HepG2 (cell line): ENCODE results near the gene PMS1. TPM values are rescaled to one million over a fixed set of nuclear protein-coding genes. Genes with fewer than 3 reads are reported as not detected.
"Not testable (repeated sequence)": the region's sequence is repeated elsewhere in the genome, so short reads cannot be mapped to it uniquely, and the experiment has no call there.

Experiments
- ATAC-seq: fragments of 200-7000 bp; cut with Tn5 transposase; 3 replicates; pipeline ENCODE4 v1.9.1; 2020; ENCODE audit warnings: mild to moderate bottlenecking, moderate library complexity
- BruUV-seq: library from RNA; stranded (reverse); fragments of 400-500 nt; replicated peaks from 2 replicates; lab custom pipeline; 2021; lab: Mats Ljungman, UMichigan
- CTCF ChIA-PET: fragments of 300-600 bp; formaldehyde crosslinking; extraction: SDS; loops from one replicate; lab custom pipeline; 2021; ENCODE audit warnings: low total read pairs, inconsistent platforms, low intra/inter-chr PET ratio; lab: Yijun Ruan, JAX
- POLR2A ChIA-PET: fragments of 350-600 bp; sonication (Branson Sonifier 250); formaldehyde crosslinking; loops from one replicate; lab custom pipeline; 2020; ENCODE audit warnings: antibody characterized with exemption, inconsistent platforms; lab: Yijun Ruan, JAX
- DNase-seq: peaks from one replicate; pipeline ENCODE4 v3.0.0-alpha.2; 2015; ENCODE audit warnings: low spot score
- FAIRE-seq: peaks from 3 replicates; lab custom pipeline; 2011; peaks lifted over from hg19 to GRCh38; lab: Jason Lieb, UNC
- H2AFZ ChIP-seq: one replicate; pipeline ENCODE4 v1.6.1; 2011; ENCODE audit warnings: low read length, inconsistent platforms
- H3K27ac ChIP-seq: fragments of 300-600 bp; 3 replicates; pipeline ENCODE4 v1.8.0; 2011; ENCODE audit warnings: mixed run types, mild to moderate bottlenecking, mixed read lengths, low read length, inconsistent platforms; ENCODE audit not compliant: insufficient read depth; ENCODE audit errors: extremely low read length
- H3K27me3 ChIP-seq, 2 experiments: fragments of 200-600 bp in 1 of 2; 2 replicates in 1 of 2; 3 replicates in 1 of 2; pipeline versions ENCODE4 v1.6.0 to v1.8.0; 2011; ENCODE audit warnings: low read length in 2 of 2, mild to moderate bottlenecking in 2 of 2, moderate library complexity in 2 of 2, inconsistent platforms in 1 of 2; ENCODE audit not compliant: insufficient read depth in 2 of 2, control insufficient read depth in 1 of 2
- H3K36me3 ChIP-seq, 2 experiments: fragments of 200-600 bp in 1 of 2; replicated peaks in 1 of 2; 2 replicates in 1 of 2; 3 replicates in 1 of 2; pipeline versions ENCODE4 v1.5.1 to v1.8.0; 2011; ENCODE audit warnings: low read length in 2 of 2, inconsistent platforms in 1 of 2; ENCODE audit not compliant: insufficient read depth in 2 of 2, control insufficient read depth in 1 of 2
- H3K4me1 ChIP-seq: 2 replicates; pipeline ENCODE4 v1.5.1; 2012; ENCODE audit warnings: low read length, inconsistent platforms; ENCODE audit not compliant: insufficient read depth
- H3K4me2 ChIP-seq: 2 replicates; pipeline ENCODE4 v1.6.0; 2011; ENCODE audit warnings: low read depth, low read length, inconsistent platforms
- H3K4me3 ChIP-seq, 3 experiments: fragments of 200-600 bp in 1 of 3; sonication (generic), shearing (Covaris generic) in 1 of 3; replicated peaks in 1 of 3; 2 replicates each; pipeline ENCODE4 v1.5.1; 2011 to 2016; ENCODE audit warnings: low read length in 3 of 3, inconsistent platforms in 2 of 3, low read depth in 2 of 3, mild to moderate bottlenecking in 2 of 3, control low read depth in 1 of 3, mixed read lengths in 1 of 3; ENCODE audit not compliant: insufficient read depth in 1 of 3
- H3K79me2 ChIP-seq: one replicate; pipeline ENCODE4 v1.6.1; 2011; ENCODE audit warnings: low read length, inconsistent platforms; ENCODE audit not compliant: insufficient read depth
- H3K9ac ChIP-seq: 2 replicates; pipeline ENCODE4 v1.6.0; 2011; ENCODE audit warnings: mild to moderate bottlenecking, low read depth, low read length, inconsistent platforms; ENCODE audit not compliant: insufficient read depth
- H3K9me3 ChIP-seq: 2 replicates; pipeline ENCODE4 v1.5.1; 2012; ENCODE audit warnings: mild to moderate bottlenecking, low read length
- H4K20me1 ChIP-seq: 2 replicates; pipeline ENCODE4 v1.6.0; 2011; ENCODE audit warnings: inconsistent platforms, mild to moderate bottlenecking, low read length, moderate library complexity; ENCODE audit not compliant: insufficient read depth
- DNMT1 ChIP-seq: sonication (generic); formaldehyde crosslinking; IDR thresholded peaks from 2 replicates; pipeline ENCODE4 v1.5.1; 2020; ENCODE audit warnings: mild to moderate bottlenecking, missing genetic modification reagents
- ELF1 ChIP-seq: sonication (generic); formaldehyde crosslinking; IDR thresholded peaks from 2 replicates; pipeline ENCODE4 v1.4.0; 2020; ENCODE audit warnings: missing genetic modification reagents
- ESRRA ChIP-seq: sonication (generic); formaldehyde crosslinking; IDR thresholded peaks from 2 replicates; pipeline ENCODE4 v1.5.1; 2020; ENCODE audit warnings: mild to moderate bottlenecking, low read depth, missing genetic modification reagents
- KAT8 ChIP-seq: IDR thresholded peaks from 2 replicates; pipeline ENCODE4 v1.6.1; 2016; ENCODE audit warnings: missing genetic modification reagents, missing compliant biosample characterization
- SMARCE1 ChIP-seq: fragments of 450-650 bp; IDR thresholded peaks from 2 replicates; pipeline ENCODE4 v1.6.1; 2017; ENCODE audit warnings: borderline replicate concordance
- U2AF1 ChIP-seq: fragments of 200-400 bp; formaldehyde crosslinking; optimal IDR thresholded peaks from 2 replicates; pipeline ENCODE3; 2017; ENCODE audit warnings: mild to moderate bottlenecking, low read depth, low read length
- ZNF282 ChIP-seq: fragments of 450-650 bp; IDR thresholded peaks from 2 replicates; pipeline ENCODE4 v1.6.1; 2018; ENCODE audit not compliant: partially characterized antibody
- ZNF556 ChIP-seq: sonication (generic); formaldehyde crosslinking; IDR thresholded peaks from 2 replicates; pipeline ENCODE4 v1.4.0; 2020; ENCODE audit warnings: mild to moderate bottlenecking, missing genetic modification reagents, borderline replicate concordance
- ZNF687 ChIP-seq: sonication (generic); formaldehyde crosslinking; IDR thresholded peaks from 2 replicates; pipeline ENCODE4 v1.5.1; 2020; ENCODE audit warnings: mild to moderate bottlenecking, missing genetic modification reagents, moderate library complexity
- WGBS: methylation state at CpG from one replicate; pipeline ENCODE4 v1.1.6; 2017; ENCODE audit warnings: low lambda C conversion rate; 5-methylcytosine and 5-hydroxymethylcytosine counted together
- in situ Hi-C: cut with HindIII; loops from 2 replicates; pipeline ENCODE4 v1.10.0; 2017; ENCODE audit warnings: low pct_unique_long_range_greater_than_20kb; ENCODE audit not compliant: extremely low pct_ligation_motif_present
- intact Hi-C: fragments of 100-400 bp; cut with micrococcal nuclease; formaldehyde crosslinking; loops from one replicate; pipeline ENCODE4 v1.10.0; 2022; ENCODE audit not compliant: unreplicated experiment
- polyA plus RNA-seq, 8 experiments: library from polyadenylated mRNA; depleted of rRNA in 3 of 8; stranded (reverse) in 7 of 8; unstranded in 1 of 8; fragments of >200 nt; fragmentation: Illumina TruSeq in 4 of 8; extraction: Trizol in 4 of 8; gene quantifications; 2 replicates each; pipeline versions ENCODE4 v1.2.1 to v1.2.3, GENCODE V29; 2011 to 2016; ENCODE audit warnings: low read depth in 4 of 8, missing spikeins in 1 of 8, mixed read lengths in 1 of 8; ENCODE audit not compliant: insufficient read depth in 1 of 8
- total RNA-seq, 5 experiments: library from RNA; depleted of rRNA; stranded (reverse); fragments of >200 nt; fragmentation: Illumina TruSeq; extraction: Trizol; gene quantifications; 2 replicates each; pipeline ENCODE4 v1.2.3, GENCODE V29; 2016; ENCODE audit warnings: low read depth in 1 of 5
- TF ChIP-seq, protein P1 (sequence below): IDR thresholded peaks from 2 replicates; pipeline ENCODE4 v1.6.1; 2016; ENCODE audit warnings: low read depth
- TF ChIP-seq, protein P2 (sequence below): sonication (generic); formaldehyde crosslinking; IDR thresholded peaks from 2 replicates; pipeline ENCODE4 v1.4.0; 2020; ENCODE audit warnings: missing genetic modification reagents, borderline replicate concordance

The PMS1 gene
- total and polyA plus RNA-seq, 2 of the 13 experiments (the other 11 are each of a cell fraction or from before 2014, with no cell fraction given), result 14.6 to 39.9 TPM

GRCh38 chr2:189885368-189885767 is 101.1 kb downstream of the PMS1 start:
- POLR2A ChIA-PET, result no interaction called here
- FAIRE-seq, result no peak

DNA sequence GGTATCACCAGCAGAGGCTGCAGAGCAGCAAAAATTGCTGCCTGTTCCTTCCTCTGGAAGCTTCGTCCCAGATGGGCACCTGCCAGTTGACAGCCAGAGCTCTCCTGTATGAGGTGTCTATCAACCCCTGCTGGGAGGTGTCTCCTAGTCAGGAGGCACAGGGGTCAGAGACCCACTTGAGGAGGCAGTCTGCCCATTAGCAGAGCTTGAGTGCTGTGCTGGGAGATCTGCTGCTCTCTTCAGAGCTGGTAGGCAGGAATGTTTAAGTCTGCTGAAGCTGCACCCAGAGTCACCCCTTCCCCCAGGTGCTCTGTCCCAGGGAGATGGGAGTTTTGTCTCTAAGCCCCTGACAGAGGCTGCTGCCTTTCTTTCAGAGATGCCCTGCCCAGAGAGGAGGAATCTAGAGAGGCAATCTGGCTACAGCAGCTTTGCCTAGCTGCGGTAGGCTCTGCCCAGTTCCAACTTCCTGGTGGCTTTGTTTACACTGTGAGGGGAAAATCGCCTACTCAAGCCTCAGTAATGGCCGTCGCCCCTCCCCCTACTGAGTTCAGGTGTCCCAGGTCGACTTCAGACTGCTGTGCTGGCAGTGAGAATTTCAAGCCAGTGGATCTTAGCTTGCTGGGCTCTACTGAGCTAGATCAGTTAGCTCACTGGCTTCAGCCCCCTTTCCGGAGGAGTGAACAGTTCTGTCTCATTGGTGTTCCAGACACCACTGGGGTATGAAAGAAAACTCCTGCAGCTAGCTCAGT is 108.5 kb downstream of the PMS1 start:
- peak overlapping the region; percentile 87 for H2AFZ ChIP-seq
- peak overlapping the region; percentile 73 for H3K4me2 ChIP-seq
- CTCF ChIA-PET, BruUV-seq, H3K79me2 ChIP-seq, FAIRE-seq, H3K36me3 ChIP-seq, H3K27ac ChIP-seq, intact Hi-C loops, in situ Hi-C loops, H3K9me3 ChIP-seq, H3K27me3 ChIP-seq, H4K20me1 ChIP-seq: not testable (repeated sequence)
- POLR2A ChIA-PET, result interaction anchor here (1.1 kb wide), 1 partner anchor 130 kb away, joined by 3 read pairs; the partner anchor contains the start of gene OSGEPL1
- peak overlapping the region in 1 of 3 experiments; percentile 55; a peak in 3 of 6 replicates for H3K4me3 ChIP-seq
- DNase-seq (peak; percentile 50), ATAC-seq (peak; percentile 92)
- H3K9ac ChIP-seq, result peak overlapping the region; percentile 37; the same call in 1 of the 2 replicates
- H3K4me1 ChIP-seq, result peaks cover 16% of the 10 kb centered on the region; the same call in 1 of the 2 replicates
- WGBS, result 10% methylated on average over 7 of the region's 7 CpGs
- TF ChIP-seq ZNF556 (CRISPR knock-in tag), result 0 out of 2 replicates have a peak, but pooled peaks have one; percentile 35
- TF ChIP-seq ELF1, result peak; percentile 80
- 0 out of 2 replicates have a peak, but pooled peaks have one; percentile 9 for TF ChIP-seq ZNF687 (CRISPR knock-in tag)
- peak; percentile 51; the same call in 1 of the 2 replicates for TF ChIP-seq KAT8
- TF ChIP-seq, protein P1, sequence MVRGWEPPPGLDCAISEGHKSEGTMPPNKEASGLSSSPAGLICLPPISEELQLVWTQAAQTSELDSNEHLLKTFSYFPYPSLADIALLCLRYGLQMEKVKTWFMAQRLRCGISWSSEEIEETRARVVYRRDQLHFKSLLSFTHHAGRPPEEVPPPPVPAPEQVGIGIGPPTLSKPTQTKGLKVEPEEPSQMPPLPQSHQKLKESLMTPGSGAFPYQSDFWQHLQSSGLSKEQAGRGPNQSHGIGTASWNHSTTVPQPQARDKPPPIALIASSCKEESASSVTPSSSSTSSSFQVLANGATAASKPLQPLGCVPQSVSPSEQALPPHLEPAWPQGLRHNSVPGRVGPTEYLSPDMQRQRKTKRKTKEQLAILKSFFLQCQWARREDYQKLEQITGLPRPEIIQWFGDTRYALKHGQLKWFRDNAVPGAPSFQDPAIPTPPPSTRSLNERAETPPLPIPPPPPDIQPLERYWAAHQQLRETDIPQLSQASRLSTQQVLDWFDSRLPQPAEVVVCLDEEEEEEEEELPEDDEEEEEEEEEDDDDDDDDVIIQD (CRISPR knock-in tag), result peak; percentile 39; the same call in 1 of the 2 replicates

More at GRCh38 chr2:189885368-189885767, 101.1 kb downstream of the PMS1 start:
- ATAC-seq, result no peak
- no peaks in the 10 kb centered on the region for H3K4me1 ChIP-seq
- DNase-seq, result no peak
- intact Hi-C loops (no loop called here), in situ Hi-C loops (no loop called here)
- H3K36me3 ChIP-seq, result no peaks in the 10 kb centered on the region
- WGBS, result 6% methylated on average over 2 of the region's 2 CpGs
- TF ChIP-seq SMARCE1, result no peak
- no peak for TF ChIP-seq ESRRA (CRISPR knock-in tag)
- TF ChIP-seq, protein P2, sequence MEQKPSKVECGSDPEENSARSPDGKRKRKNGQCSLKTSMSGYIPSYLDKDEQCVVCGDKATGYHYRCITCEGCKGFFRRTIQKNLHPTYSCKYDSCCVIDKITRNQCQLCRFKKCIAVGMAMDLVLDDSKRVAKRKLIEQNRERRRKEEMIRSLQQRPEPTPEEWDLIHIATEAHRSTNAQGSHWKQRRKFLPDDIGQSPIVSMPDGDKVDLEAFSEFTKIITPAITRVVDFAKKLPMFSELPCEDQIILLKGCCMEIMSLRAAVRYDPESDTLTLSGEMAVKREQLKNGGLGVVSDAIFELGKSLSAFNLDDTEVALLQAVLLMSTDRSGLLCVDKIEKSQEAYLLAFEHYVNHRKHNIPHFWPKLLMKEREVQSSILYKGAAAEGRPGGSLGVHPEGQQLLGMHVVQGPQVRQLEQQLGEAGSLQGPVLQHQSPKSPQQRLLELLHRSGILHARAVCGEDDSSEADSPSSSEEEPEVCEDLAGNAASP, result no peak
- TF ChIP-seq U2AF1, result no peak
- TF ChIP-seq ZNF282, result no peak
- TF ChIP-seq DNMT1 (CRISPR knock-in tag), result no peak
- no TSS peak for BruUV-seq
- H4K20me1 ChIP-seq, result no peaks in the 10 kb centered on the region
- no peak overlapping the region for H3K9ac ChIP-seq
- H3K4me3 ChIP-seq, result no peak overlapping the region
- CTCF ChIA-PET, result no interaction called here
- H3K27me3 ChIP-seq, result no peaks in the 10 kb centered on the region; a peak in 1 of 5 replicates
- no peak overlapping the region for H2AFZ ChIP-seq
- no peak overlapping the region for H3K4me2 ChIP-seq
- no peaks in the 10 kb centered on the region for H3K9me3 ChIP-seq
- H3K79me2 ChIP-seq, result no peaks in the 10 kb centered on the region
- H3K27ac ChIP-seq, result no peak overlapping the region
